DMS 273 (cell line): ENCODE results near the gene CYP39A1.

Experiments used
- DNase-seq: peaks from one replicate; lab custom pipeline; 2025; ENCODE audit not compliant: unreplicated experiment; lab: John Stamatoyannopoulos, UW

CYP39A1 gene, protein sequence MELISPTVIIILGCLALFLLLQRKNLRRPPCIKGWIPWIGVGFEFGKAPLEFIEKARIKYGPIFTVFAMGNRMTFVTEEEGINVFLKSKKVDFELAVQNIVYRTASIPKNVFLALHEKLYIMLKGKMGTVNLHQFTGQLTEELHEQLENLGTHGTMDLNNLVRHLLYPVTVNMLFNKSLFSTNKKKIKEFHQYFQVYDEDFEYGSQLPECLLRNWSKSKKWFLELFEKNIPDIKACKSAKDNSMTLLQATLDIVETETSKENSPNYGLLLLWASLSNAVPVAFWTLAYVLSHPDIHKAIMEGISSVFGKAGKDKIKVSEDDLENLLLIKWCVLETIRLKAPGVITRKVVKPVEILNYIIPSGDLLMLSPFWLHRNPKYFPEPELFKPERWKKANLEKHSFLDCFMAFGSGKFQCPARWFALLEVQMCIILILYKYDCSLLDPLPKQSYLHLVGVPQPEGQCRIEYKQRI

DNA sequence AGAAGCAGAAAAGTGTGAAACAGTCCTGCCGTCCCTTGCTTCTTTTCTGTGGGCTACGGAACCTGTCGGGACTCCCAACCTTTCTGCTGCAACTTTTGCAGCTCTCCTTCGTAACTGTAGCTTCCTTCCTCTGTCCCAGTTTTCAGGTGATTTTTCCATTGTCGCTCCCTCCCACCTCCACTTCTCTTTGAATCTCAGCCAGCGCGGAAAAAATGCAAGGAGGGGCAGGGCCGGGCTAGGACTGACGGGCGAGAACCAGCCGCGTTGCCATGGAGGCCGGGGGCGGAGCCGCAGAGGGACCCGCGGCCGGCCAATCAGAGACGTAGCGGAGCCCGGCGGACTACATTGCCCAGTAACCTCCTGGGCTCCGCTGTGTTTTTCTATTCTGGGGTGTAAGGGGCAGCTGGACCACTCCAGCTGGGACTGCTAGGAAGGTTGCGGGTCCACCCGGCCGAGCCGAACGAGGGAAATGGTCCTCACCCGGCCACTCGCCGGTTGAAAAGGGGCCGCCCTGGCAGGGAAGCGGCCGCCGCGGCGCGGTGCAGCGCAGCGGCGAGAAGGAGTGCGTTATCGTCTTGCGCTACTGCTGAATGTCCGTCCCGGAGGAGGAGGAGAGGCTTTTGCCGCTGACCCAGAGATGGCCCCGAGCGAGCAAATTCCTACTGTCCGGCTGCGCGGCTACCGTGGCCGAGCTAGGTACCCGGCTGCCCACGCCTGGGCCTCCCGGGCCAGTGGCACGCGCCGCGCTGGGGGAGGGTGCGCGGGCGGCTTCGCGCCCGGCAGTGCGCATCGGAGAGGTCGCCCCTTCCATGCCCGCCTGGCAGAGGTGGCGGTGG, at the start of gene CYP39A1, which contains the start of gene SLC25A27:
CYP39A1 (minus strand) TSS at position 216 of the 836 bp plus-strand sequence. CDS start 236 bp downstream, outside the sequence.
SLC25A27 (plus strand) TSS at position 373 of the 836 bp plus-strand sequence; CDS start at position 591, 218 bp downstream.
- DNase-seq = peak; percentile 97

DNA sequence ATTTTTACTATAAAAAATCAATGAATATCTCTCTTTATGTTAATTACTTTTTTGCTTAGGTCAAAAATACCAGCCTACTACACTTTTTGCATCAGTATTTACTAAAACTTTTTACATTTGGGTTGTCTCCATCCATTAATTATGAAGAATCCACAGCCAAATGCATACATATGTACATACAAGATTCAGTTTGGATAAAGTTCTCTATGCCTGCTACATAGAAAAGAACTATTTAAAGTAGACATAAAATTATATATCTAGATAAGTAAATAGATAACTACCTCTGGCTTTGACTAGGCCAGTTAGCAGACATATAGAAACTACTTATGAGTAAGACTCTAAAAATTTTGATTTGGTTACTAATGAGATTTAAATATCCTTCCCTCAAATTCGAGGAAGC, 47.4 kb upstream of the CYP39A1 start:
- DNase-seq = no peak

GRCh38 chr6:46690911-46691451, 38.4 kb upstream of the CYP39A1 start:
- DNase-seq = no peak

DNA sequence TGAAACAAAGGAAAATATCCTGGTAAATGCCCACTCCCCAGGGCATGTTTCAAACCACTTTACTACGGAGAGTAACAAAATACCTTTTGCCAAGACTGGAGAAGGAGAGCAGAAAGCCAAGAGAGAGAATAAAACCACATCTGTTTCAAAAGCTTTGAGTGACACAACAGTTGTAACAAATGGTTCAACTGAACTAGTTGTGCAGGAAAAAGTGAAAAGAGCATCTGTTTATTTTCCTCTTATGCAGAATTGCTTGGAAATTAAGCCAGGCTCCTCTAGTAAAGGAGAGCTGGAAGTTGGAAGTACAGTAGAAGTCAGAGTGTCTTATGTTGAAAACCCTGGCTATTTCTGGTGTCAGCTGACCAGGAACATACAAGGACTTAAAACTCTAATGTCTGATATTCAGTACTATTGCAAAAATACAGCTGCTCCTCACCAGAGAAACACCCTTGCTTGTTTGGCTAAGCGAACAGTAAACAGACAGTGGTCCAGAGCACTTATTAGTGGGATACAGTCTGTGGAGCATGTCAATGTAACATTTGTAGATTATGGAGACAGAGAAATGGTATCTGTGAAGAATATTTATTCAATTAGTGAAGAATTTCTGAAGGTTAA, 37.6 kb upstream of the CYP39A1 start:
- no peak for DNase-seq

DNA sequence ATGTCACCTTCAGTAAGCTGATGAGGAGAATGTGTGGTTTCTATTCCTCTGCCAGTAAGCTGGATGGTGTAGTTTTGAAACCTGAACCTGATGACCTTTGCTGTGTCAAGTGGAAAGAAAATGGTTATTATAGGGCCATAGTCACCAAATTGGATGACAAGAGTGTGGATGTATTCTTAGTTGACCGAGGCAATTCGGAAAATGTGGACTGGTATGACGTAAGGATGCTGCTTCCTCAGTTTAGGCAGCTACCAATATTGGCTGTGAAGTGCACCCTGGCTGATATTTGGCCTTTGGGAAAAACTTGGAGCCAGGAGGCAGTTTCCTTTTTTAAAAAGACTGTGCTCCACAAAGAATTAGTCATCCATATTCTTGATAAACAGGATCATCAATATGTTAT, 37.0 kb upstream of the CYP39A1 start:
- DNase-seq = no peak

GRCh38 chr6:46688966-46689335, 36.3 kb upstream of the CYP39A1 start:
- no peak for DNase-seq

DNA sequence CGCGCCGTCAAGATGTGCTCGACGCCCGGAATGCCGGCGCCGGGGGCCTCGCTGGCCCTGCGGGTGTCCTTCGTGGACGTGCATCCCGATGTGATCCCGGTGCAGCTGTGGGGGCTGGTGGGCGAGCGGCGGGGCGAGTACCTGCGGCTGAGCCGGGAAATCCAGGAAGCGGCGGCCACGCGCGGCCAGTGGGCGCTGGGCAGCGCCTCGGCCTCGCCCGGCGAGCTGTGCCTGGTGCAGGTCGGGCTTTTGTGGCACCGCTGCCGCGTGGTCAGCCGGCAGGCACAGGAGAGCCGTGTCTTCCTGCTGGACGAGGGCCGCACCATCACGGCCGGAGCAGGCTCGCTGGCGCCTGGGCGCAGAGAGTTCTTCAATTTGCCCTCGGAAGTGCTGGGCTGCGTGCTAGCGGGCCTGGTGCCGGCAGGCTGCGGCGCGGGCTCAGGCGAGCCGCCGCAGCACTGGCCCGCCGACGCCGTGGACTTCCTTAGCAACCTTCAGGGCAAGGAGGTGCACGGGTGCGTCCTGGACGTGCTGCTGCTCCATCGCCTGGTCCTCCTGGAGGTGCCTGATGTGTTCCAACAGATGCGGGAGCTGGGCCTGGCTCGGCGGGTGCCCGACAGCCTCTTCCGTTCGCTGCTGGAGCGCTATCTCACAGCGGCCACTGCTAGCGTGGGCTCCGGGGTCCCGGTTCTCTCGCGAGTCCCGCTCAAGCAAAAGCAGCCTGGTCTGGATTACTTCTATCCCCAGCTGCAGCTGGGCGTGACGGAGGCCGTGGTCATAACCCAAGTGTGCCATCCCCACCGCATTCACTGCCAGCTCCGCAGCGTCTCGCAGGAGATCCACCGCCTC, 35.7 kb upstream of the CYP39A1 start:
- DNase-seq = no peak

GRCh38 chr6:46687619-46688097, 35.0 kb upstream of the CYP39A1 start, which contains the start of gene TDRD6:
TSS of gene TDRD6 (plus strand) at chr6:46687885. CDS start at chr6:46688129, 244 bp downstream.
- DNase-seq = no peak

- no peak for DNase-seq
These were observed 32.2 kb upstream of the CYP39A1 start for GRCh38 chr6:46684771-46685170.

DNA sequence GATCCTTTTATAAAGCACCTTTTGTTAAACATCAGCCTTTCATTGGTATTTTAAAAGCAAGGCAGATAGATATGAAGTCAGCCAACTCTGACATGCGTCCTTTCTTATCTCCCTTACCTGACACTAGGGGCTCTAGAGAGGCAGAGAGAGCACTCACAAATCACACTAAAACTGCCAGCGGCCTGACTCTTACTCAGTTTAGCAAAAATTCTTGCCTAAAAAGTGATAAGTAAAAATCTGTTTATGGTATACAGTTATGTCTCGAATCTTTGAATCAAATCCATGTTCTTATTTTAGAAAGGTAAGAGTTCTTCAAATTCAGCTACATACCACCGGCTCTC, 24.7 kb upstream of the CYP39A1 start:
- DNase-seq = peak; percentile 9

- no peak for DNase-seq
These were observed 24.1 kb upstream of the CYP39A1 start for GRCh38 chr6:46676604-46677313.

GRCh38 chr6:46674410-46674809, 21.8 kb upstream of the CYP39A1 start:
- no peak for DNase-seq

- no peak for DNase-seq
These were observed 14.8 kb upstream of the CYP39A1 start for GRCh38 chr6:46667377-46667776.

DNA sequence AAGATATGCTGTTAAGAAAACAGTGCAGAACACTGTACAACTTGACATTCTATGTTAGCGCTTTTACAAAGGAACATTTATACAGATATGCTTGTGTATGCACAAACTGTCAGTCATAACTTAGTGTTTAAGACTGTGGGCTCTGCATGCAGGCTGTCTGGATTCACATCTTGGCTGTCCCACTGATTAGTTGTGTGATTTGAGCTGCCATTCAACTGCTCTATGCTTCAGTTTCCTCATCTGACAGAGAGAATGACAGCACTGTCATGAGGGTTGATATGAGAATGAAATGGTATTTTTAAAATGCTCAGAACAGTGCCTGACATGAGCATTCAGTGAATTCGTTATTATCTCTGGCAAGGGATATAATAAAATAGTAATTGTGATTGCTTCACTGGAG, 8.9 kb upstream of the CYP39A1 start:
- no peak for DNase-seq

DNA sequence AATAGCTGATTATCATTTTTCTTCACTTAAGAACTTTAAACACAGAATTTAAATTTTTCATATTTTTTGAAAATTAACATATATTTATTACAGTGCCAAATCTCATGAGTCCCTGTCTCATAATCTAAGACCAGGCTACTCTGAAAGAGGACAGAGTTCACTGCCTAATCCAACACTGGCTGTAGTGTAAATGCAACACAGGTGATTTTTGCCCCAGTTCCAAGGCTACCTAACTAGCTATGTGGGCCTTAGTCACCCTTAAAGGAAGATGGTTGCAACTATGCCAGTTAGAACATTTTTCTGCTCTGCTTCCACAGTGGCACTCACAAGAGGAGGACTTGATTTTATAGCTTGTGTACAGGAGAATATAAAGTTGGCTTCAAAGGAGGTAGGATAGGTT, 5.0 kb upstream of the CYP39A1 start:
- DNase-seq = no peak

DNA sequence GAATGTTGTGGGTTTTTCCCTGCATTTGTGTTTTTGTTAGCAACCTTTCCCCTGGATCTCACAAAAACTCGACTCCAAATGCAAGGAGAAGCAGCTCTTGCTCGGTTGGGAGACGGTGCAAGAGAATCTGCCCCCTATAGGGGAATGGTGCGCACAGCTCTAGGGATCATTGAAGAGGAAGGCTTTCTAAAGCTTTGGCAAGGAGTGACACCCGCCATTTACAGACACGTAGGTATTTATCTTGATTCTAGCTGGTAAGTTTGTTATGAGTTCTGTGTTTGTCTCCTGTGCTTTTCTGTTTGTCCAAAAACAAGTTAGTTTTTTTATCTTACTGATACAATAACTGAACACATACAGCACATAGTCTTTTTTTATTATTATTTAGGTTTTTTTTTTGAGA, 3.2 kb upstream of the CYP39A1 start:
- peak; percentile 36 for DNase-seq

DNA sequence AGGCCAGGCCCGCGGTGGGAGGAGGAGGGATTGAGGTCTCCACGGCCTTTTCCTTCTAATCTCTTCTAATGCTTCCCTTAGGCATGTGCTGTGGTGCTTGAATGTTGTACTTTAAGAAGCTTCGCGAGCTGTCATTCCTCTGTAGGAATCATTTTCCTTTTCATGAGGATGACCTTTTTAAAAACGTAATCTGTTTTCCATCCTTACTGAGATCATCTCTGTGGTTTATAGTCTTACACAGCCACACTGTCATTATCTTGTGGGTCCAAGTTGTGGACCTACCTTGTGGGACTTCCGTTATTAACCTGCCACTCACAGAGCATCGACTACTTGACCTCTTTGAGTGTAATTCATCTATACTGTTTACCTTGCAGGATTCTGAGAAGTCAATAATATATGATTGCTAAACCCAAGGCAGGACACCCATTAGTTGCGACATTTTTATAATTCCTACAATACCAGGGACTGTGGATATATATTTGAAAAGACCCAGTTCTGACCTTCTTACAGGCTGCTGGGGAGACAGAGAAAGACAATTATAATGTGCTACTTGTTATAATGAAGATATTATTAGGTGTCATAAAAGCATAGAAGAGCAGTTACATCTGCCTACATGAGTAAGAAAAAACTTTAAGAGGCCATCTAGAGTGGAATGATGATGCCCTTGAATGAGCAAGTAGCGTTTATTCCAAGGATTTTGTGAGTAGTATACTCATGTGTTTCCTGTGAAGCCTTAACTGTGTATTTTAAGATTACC, 999 bp upstream of the CYP39A1 start:
- DNase-seq = no peak

DNA sequence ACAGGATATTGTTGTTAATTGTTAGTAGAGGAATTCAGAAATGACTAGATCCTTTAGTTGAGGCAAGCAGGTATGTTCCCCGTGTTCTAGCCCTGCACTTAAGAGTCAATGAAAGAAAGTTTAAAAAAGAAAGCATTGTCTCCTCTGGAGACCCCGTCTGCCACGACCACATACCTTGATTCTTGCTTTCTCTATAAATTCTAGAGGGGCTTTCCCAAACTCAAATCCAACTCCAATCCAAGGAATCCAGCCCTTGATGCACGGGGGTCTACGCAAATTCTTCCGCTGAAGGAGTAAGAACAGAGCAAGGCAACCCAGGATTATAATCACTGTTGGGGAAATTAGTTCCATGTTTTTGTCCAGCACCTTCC, 401 bp downstream of the CYP39A1 start:
- no peak for DNase-seq

- peak; percentile 18 for DNase-seq
These were observed 802 bp downstream of the CYP39A1 start for GRCh38 chr6:46651816-46652215.
